ENCODE results near the gene SKAP2. TPM values are rescaled to one million over a fixed set of nuclear protein-coding genes. Genes with fewer than 3 reads are reported as not detected.

SKAP2 gene
- total RNA-seq, 4 donors from 2014 or later: 27.5 to 45.2 (median 31.9) TPM

GRCh38 chr7:26696161-26696560, 168.2 kb downstream of the SKAP2 start:
- TF ChIP-seq, protein P1, sequence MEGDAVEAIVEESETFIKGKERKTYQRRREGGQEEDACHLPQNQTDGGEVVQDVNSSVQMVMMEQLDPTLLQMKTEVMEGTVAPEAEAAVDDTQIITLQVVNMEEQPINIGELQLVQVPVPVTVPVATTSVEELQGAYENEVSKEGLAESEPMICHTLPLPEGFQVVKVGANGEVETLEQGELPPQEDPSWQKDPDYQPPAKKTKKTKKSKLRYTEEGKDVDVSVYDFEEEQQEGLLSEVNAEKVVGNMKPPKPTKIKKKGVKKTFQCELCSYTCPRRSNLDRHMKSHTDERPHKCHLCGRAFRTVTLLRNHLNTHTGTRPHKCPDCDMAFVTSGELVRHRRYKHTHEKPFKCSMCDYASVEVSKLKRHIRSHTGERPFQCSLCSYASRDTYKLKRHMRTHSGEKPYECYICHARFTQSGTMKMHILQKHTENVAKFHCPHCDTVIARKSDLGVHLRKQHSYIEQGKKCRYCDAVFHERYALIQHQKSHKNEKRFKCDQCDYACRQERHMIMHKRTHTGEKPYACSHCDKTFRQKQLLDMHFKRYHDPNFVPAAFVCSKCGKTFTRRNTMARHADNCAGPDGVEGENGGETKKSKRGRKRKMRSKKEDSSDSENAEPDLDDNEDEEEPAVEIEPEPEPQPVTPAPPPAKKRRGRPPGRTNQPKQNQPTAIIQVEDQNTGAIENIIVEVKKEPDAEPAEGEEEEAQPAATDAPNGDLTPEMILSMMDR (IDR thresholded peaks at IDR 0.05; ENCODE audit: low read depth): no peak

DNA sequence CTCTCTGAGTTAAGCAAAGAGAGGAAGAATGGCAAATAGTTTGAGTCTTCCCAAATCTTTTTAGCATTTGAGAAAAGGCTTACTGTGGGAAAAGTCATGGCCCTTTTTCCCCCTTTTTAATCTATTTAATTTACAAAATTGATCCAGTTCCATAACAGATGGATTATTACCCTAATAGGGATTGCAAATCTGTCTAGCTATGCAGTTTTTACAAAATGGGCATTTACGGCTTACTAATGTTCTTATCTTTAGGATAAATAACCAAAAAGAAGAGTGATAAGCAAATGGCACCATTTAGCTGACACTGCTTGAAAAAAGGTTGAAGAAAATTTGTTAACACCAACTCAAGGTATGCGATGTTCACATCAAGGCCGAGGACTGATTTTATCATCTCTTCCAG, 169.7 kb downstream of the SKAP2 start:
- TF ChIP-seq, protein P1 (IDR thresholded peaks at IDR 0.05; ENCODE audit: low read depth): no peak

- TF ChIP-seq, protein P1 (IDR thresholded peaks at IDR 0.05; ENCODE audit: low read depth): no peak
Observed at GRCh38 chr7:26694141-26694540, 170.2 kb downstream of the SKAP2 start.

DNA sequence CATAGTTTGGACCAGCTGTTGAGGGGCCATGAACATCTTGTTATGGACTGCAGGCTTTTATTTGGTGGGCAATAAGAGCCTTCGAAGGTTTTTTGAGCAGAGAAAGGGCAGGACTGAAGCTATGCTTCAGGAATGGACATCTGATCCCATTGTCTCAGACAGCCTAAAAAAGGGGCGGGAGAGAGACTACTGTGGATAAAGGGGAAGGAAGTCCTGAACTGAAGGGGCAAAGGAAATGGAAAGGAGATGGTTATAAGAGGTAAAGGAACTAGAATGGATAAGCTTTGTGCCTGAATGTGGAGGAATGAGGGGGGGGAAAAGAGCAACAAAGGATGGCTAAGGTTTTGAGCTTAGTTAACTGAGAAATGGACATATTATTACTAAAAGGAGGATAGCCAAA, 172.5 kb downstream of the SKAP2 start:
- TF ChIP-seq, protein P1 (IDR thresholded peaks at IDR 0.05; ENCODE audit: low read depth): no peak

- TF ChIP-seq, protein P1 (IDR thresholded peaks at IDR 0.05; ENCODE audit: low read depth): no peak
Observed at GRCh38 chr7:26691406-26691805, 173.0 kb downstream of the SKAP2 start.

GRCh38 chr7:26690135-26690805, 174.1 kb downstream of the SKAP2 start:
- TF ChIP-seq, protein P1 (IDR thresholded peaks at IDR 0.05; ENCODE audit: low read depth): no peak

DNA sequence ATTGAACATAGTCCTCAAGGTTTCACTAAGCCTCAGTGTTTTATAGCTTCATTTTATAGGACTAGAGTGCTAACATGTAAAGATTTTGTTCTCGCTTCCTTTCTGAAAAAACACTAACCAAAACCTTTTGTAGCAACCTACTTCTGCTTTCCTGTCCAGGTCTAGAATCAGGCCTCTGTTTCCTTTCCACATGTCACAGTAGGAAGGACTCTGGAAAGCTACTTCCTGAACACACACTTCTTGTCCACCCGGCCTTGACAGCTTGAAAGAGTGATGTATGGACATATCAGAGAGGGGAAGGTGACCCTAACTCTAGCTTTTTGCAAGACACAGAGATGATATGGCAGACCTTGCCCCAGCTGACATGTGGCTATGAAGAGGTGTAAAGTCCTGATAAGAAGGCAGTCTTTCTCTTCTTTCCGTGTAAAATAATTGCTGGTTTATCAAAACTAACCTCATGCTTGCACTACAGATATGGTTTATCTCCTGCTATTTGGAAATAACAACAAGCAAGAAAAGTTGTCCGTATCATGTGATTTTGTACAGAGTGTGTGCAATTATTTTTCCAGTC, 175.4 kb downstream of the SKAP2 start:
- TF ChIP-seq, protein P1 (IDR thresholded peaks at IDR 0.05; ENCODE audit: low read depth): no peak

Data from subcutaneous adipose tissue (tissue), 4 donors.